Body of pancreas (tissue), 4 donors: ENCODE results near the gene SLC6A3.

Experiments
- CTCF ChIP-seq, 7 experiments: fragments of 450-650 bp in 4 of 7; fragments of 200-600 bp in 3 of 7; sonication (generic) in 3 of 7; IDR thresholded peaks; one replicate each; pipeline ENCODE4 v1.5.1; 2016 to 2019; ENCODE audit warnings: antibody characterized with exemption in 7 of 7
- POLR2A ChIP-seq, 3 donors: fragments of 450-650 bp; IDR thresholded peaks; one replicate each; pipeline ENCODE4 v1.6.1; 2016; ENCODE audit warnings: antibody characterized with exemption in 3 of 3, mild to moderate bottlenecking in 2 of 3

- TF ChIP-seq CTCF (IDR thresholded peaks at IDR 0.05) (no peak), POLR2A (IDR thresholded peaks at IDR 0.05) (no peak)
Observed at GRCh38 chr5:1419476-1420210, 25.6 kb downstream of the SLC6A3 start.
